PC-3 (cell line): ENCODE results near the gene TJAP1. TPM values are rescaled to one million over a fixed set of nuclear protein-coding genes. Genes with fewer than 3 reads are reported as not detected.

Experiments
- ATAC-seq: fragments of 200-7000 bp; cut with Tn5 transposase; 2 replicates; pipeline ENCODE4 v1.9.1; 2020; ENCODE audit warnings: mild to moderate bottlenecking, moderate library complexity
- BruUV-seq: library from RNA; stranded (reverse); fragments of 400-500 nt; replicated peaks from 2 replicates; lab custom pipeline; 2021; lab: Mats Ljungman, UMichigan
- CTCF ChIA-PET: fragments of 300-600 bp; sonication (Branson Sonifier 250); formaldehyde crosslinking; loops from one replicate; lab custom pipeline; 2022; ENCODE audit warnings: antibody characterized with exemption; lab: Charles Lee
- POLR2A ChIA-PET: fragments of 300-600 bp; sonication (Branson Sonifier 250); formaldehyde crosslinking; loops from one replicate; lab custom pipeline; 2022; ENCODE audit warnings: antibody characterized with exemption; ENCODE audit not compliant: unreplicated experiment; lab: Charles Lee
- DNase-seq: peaks from one replicate; pipeline ENCODE4 v3.0.0-alpha.2; 2015
- H2AFZ ChIP-seq: fragments of 300-600 bp; sonication (generic); 2 replicates; pipeline ENCODE4 v1.6.0; 2016; ENCODE audit warnings: antibody characterized with exemption, low read length
- H3F3A ChIP-seq: fragments of 300-600 bp; sonication (generic); one replicate; pipeline ENCODE4 v1.6.0; 2017; ENCODE audit warnings: antibody characterized with exemption, low read length, control low read depth, mild to moderate bottlenecking; ENCODE audit not compliant: unreplicated experiment
- H3K27ac ChIP-seq: fragments of 300-600 bp; sonication (generic); 2 replicates; pipeline ENCODE4 v1.5.1; 2016; ENCODE audit warnings: mild to moderate bottlenecking, low read length
- H3K27me3 ChIP-seq: fragments of 300-600 bp; sonication (generic); 2 replicates; pipeline ENCODE4 v1.6.1; 2016; ENCODE audit warnings: low read length, mixed read lengths
- H3K36me3 ChIP-seq: fragments of 300-600 bp; sonication (generic); 2 replicates; pipeline ENCODE4 v1.6.1; 2016; ENCODE audit warnings: low read depth, mixed run types, low read length, mixed read lengths
- H3K4me1 ChIP-seq: fragments of 300-600 bp; sonication (generic); 2 replicates; pipeline ENCODE4 v1.5.1; 2016; ENCODE audit warnings: low read length; ENCODE audit not compliant: insufficient read depth
- H3K4me2 ChIP-seq: fragments of 300-600 bp; sonication (generic); 2 replicates; pipeline ENCODE4 v1.6.0; 2016; ENCODE audit warnings: low read length
- H3K4me3 ChIP-seq: fragments of 300-600 bp; sonication (generic); 2 replicates; pipeline ENCODE4 v1.5.1; 2016; ENCODE audit warnings: mild to moderate bottlenecking, low read length, mixed read lengths
- H3K79me2 ChIP-seq: fragments of 300-600 bp; sonication (generic); 2 replicates; pipeline ENCODE4 v1.6.1; 2017; ENCODE audit warnings: low read length, mixed read lengths
- H3K9ac ChIP-seq: fragments of 300-600 bp; sonication (generic); 2 replicates; pipeline ENCODE4 v1.6.0; 2016; ENCODE audit warnings: mild to moderate bottlenecking, low read length
- H3K9me2 ChIP-seq: fragments of 300-600 bp; sonication (generic); replicated peaks from 2 replicates; pipeline ENCODE4 v1.6.1; 2016; ENCODE audit warnings: mixed run types, low read length, mixed read lengths
- H3K9me3 ChIP-seq: fragments of 300-600 bp; sonication (generic); 2 replicates; pipeline ENCODE4 v1.6.1; 2016; ENCODE audit warnings: low read length, mixed read lengths
- H4K20me1 ChIP-seq: fragments of 300-600 bp; sonication (generic); 2 replicates; pipeline ENCODE4 v1.6.1; 2016; ENCODE audit warnings: low read length, mixed read lengths
- CTCF ChIP-seq: fragments of 300-600 bp; sonication (generic); conservative IDR thresholded peaks from 2 replicates; pipeline ENCODE4 v1.5.1; 2017; ENCODE audit warnings: antibody characterized with exemption, low read depth, mild to moderate bottlenecking, low read length
- EZH2 ChIP-seq: fragments of 300-600 bp; sonication (generic); IDR thresholded peaks from one replicate; pipeline ENCODE4 v1.6.1; 2017; ENCODE audit warnings: antibody characterized with exemption, mild to moderate bottlenecking, low read length; ENCODE audit not compliant: unreplicated experiment
- EZH2phosphoT487 ChIP-seq: fragments of 300-600 bp; sonication (generic); IDR thresholded peaks from 2 replicates; pipeline ENCODE4 v1.6.1; 2018; ENCODE audit warnings: mild to moderate bottlenecking, antibody characterized with exemption, low read length, borderline replicate concordance
- intact Hi-C: fragments of 100-400 bp; cut with micrococcal nuclease; formaldehyde crosslinking; loops from 2 replicates; pipeline ENCODE4 v1.9.0; 2023
- total RNA-seq: library from RNA; depleted of rRNA; stranded (reverse); fragments of >200 nt; gene quantifications from 2 replicates; pipeline ENCODE4 v1.2.3, GENCODE V29; 2014

TJAP1 gene
- total RNA-seq, 1 experiment from 2014 or later: 28.5 TPM

GRCh38 chr6:43434001-43434840, 43.1 kb upstream of the TJAP1 start:
- no peaks in the 10 kb centered on the region for H3K9me3 ChIP-seq
- H2AFZ ChIP-seq: no peak overlapping the region
- ChIA-PET POLR2A (no interaction called here), CTCF (interaction anchor here (0.6 kb wide), 1 partner anchor 22 kb away, joined by 4 read pairs; no protein-coding TSS in a partner anchor)
- no peaks in the 10 kb centered on the region for H3K27me3 ChIP-seq
- no peaks in the 10 kb centered on the region for H3F3A ChIP-seq
- H3K9me2 ChIP-seq: no peaks in the 10 kb centered on the region
- H3K36me3 ChIP-seq: 0 out of 2 replicates have a peak, but pooled peaks cover 7% of the 10 kb centered on the region
- no peak overlapping the region for H3K9ac ChIP-seq
- H3K4me1 ChIP-seq: peaks cover 19% of the 10 kb centered on the region
- H4K20me1 ChIP-seq: no peaks in the 10 kb centered on the region
- DNase-seq (no peak), ATAC-seq (no peak)
- no peak overlapping the region for H3K27ac ChIP-seq
- TF ChIP-seq CTCF (no peak), EZH2phosphoT487 (no peak), EZH2 (no peak)
- H3K4me3 ChIP-seq: no peak overlapping the region
- intact Hi-C loops: no loop called here
- H3K79me2 ChIP-seq: peaks cover 13% of the 10 kb centered on the region; the same call in 1 of the 2 replicates
- no peak overlapping the region for H3K4me2 ChIP-seq
- BruUV-seq: no TSS peak

GRCh38 chr6:43434943-43435342, 42.4 kb upstream of the TJAP1 start:
- no peak for TF ChIP-seq CTCF
- no peak for TF ChIP-seq EZH2phosphoT487
- TF ChIP-seq EZH2: no peak
- peaks cover 19% of the 10 kb centered on the region for H3K4me1 ChIP-seq
- no peaks in the 10 kb centered on the region for H3K27me3 ChIP-seq
- no peaks in the 10 kb centered on the region for H3K9me2 ChIP-seq
- H3K9ac ChIP-seq: no peak overlapping the region
- DNase-seq (no peak), ATAC-seq (no peak)
- H3K36me3 ChIP-seq: 0 out of 2 replicates have a peak, but pooled peaks cover 7% of the 10 kb centered on the region
- no peaks in the 10 kb centered on the region for H3K9me3 ChIP-seq
- no TSS peak for BruUV-seq
- no peak overlapping the region for H3K4me2 ChIP-seq
- ChIA-PET CTCF (no interaction called here), POLR2A (no interaction called here)
- H3F3A ChIP-seq: no peaks in the 10 kb centered on the region
- no peaks in the 10 kb centered on the region for H4K20me1 ChIP-seq
- intact Hi-C loops: no loop called here
- no peak overlapping the region for H3K27ac ChIP-seq
- no peak overlapping the region for H3K4me3 ChIP-seq
- no peak overlapping the region for H2AFZ ChIP-seq
- H3K79me2 ChIP-seq: peaks cover 6% of the 10 kb centered on the region; the same call in 1 of the 2 replicates
